ENCODE data around the gene NCKAP1. TPM values are rescaled to one million over a fixed set of nuclear protein-coding genes. Genes with fewer than 3 reads are reported as not detected.

Gene NCKAP1
- total and polyA plus RNA-seq, 2 donors (not counting 1 experiment from before 2014, with no cell fraction given) = 141 to 219 TPM

DNA sequence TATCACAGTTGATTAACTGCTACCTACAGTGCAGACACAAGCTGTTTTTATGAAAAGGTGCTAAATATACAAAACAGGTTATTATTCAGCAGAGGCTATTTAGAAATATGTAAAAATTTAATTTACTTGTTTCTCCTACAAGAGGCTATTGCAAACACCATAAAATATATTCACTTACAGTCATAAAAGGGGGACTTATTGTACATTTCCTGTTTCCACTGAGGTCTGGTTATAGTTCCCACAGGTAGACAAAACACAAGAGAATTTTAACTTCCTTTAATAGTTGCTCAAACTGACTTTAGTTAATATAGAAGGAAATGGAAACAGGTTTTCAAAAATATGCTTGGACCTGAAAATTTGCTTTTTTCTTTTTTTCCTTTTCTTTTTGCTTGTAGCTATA, 131.8 kb downstream of the NCKAP1 start:
- H2AFZ ChIP-seq (ENCODE audit: low read length) = no peak overlapping the region
- H3K79me2 ChIP-seq (ENCODE audit: control insufficient read depth, insufficient read depth, low read length) = no peaks in the 10 kb centered on the region
- H3K4me3 ChIP-seq (replicated peaks in 1 of 4; ENCODE audit: control extremely low read depth in 1 of 4, insufficient read depth in 1 of 4, low read depth in 3 of 4, low read length in 4 of 4) = no peak overlapping the region
- H3K9ac ChIP-seq (ENCODE audit: insufficient read depth, low read length) = no peak overlapping the region
- H3K9me3 ChIP-seq (ENCODE audit: control insufficient read depth, insufficient read depth, low read depth, low read length) = no peaks in the 10 kb centered on the region
- no peaks in the 10 kb centered on the region for H4K20me1 ChIP-seq (ENCODE audit: control insufficient read depth, extremely low read depth, insufficient read depth, low read length)
- H3K36me3 ChIP-seq (ENCODE audit: control insufficient read depth, insufficient read depth, low read length) = peaks cover 1% of the 10 kb centered on the region
- no peaks in the 10 kb centered on the region for H3K27me3 ChIP-seq (ENCODE audit: control insufficient read depth, insufficient read depth, low read length)
- H3K4me2 ChIP-seq (ENCODE audit: extremely low read depth, insufficient read depth, low read length) = no peak overlapping the region
- no peaks in the 10 kb centered on the region for H3K4me1 ChIP-seq (ENCODE audit: control insufficient read depth, extremely low read depth, insufficient read depth, low read length)
- no peak overlapping the region for H3K27ac ChIP-seq (ENCODE audit: insufficient read depth, low read length)
- DNase-seq (ENCODE audit: low read depth in 2 of 2) = no peak
- TF ChIP-seq EZH2 (IDR thresholded peaks at IDR 0.05; ENCODE audit: low read length, missing control alignments) (no peak), CTCF (conservative IDR thresholded peaks at IDR 0.05 in 1 of 2, IDR thresholded peaks at IDR 0.05 in 1 of 2; ENCODE audit: low read depth in 1 of 2, low read length in 2 of 2) (no peak)

DNA sequence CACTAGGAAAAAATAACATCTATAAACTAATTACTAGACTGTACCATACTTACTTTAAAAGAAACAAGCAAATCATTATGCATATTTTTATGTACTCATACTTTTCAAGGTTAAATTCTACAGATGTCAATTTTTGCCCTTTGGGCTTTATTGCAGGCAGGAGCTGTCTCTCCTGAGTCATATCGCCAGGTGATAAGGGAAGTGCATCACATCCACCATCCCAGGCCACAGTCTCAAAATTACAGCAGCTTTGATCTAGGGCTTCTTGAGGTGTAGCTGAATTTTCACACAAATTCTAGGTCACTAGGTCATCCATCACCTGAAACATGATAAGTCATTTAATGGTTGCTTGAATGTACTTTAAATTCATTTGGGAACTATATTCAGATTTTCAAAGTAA, 133.4 kb downstream of the NCKAP1 start:
- Histone ChIP-seq H3K36me3 (ENCODE audit: control insufficient read depth, insufficient read depth, low read length) (peaks cover 1% of the 10 kb centered on the region), H3K9ac (ENCODE audit: insufficient read depth, low read length) (no peak overlapping the region), H3K4me2 (ENCODE audit: extremely low read depth, insufficient read depth, low read length) (no peak overlapping the region), H2AFZ (ENCODE audit: low read length) (no peak overlapping the region), H3K9me3 (ENCODE audit: control insufficient read depth, insufficient read depth, low read depth, low read length) (no peaks in the 10 kb centered on the region), H3K27ac (ENCODE audit: insufficient read depth, low read length) (no peak overlapping the region), H3K27me3 (ENCODE audit: control insufficient read depth, insufficient read depth, low read length) (no peaks in the 10 kb centered on the region), H3K4me1 (ENCODE audit: control insufficient read depth, extremely low read depth, insufficient read depth, low read length) (no peaks in the 10 kb centered on the region), H4K20me1 (ENCODE audit: control insufficient read depth, extremely low read depth, insufficient read depth, low read length) (no peaks in the 10 kb centered on the region), H3K79me2 (ENCODE audit: control insufficient read depth, insufficient read depth, low read length) (no peaks in the 10 kb centered on the region), H3K4me3 (replicated peaks in 1 of 4; ENCODE audit: control extremely low read depth in 1 of 4, insufficient read depth in 1 of 4, low read depth in 3 of 4, low read length in 4 of 4) (no peak overlapping the region)
- TF ChIP-seq CTCF (conservative IDR thresholded peaks at IDR 0.05 in 1 of 2, IDR thresholded peaks at IDR 0.05 in 1 of 2; ENCODE audit: low read depth in 1 of 2, low read length in 2 of 2) = no peak
- no peak for TF ChIP-seq EZH2 (IDR thresholded peaks at IDR 0.05; ENCODE audit: low read length, missing control alignments)
- no peak for DNase-seq (ENCODE audit: low read depth in 2 of 2)

- no peaks in the 10 kb centered on the region for H4K20me1 ChIP-seq (ENCODE audit: control insufficient read depth, extremely low read depth, insufficient read depth, low read length)
- H3K9me3 ChIP-seq (ENCODE audit: control insufficient read depth, insufficient read depth, low read depth, low read length) = no peaks in the 10 kb centered on the region
- TF ChIP-seq CTCF (conservative IDR thresholded peaks at IDR 0.05 in 1 of 2, IDR thresholded peaks at IDR 0.05 in 1 of 2; ENCODE audit: low read depth in 1 of 2, low read length in 2 of 2) (no peak), EZH2 (IDR thresholded peaks at IDR 0.05; ENCODE audit: low read length, missing control alignments) (no peak)
- no peak overlapping the region for H2AFZ ChIP-seq (ENCODE audit: low read length)
- H3K27me3 ChIP-seq (ENCODE audit: control insufficient read depth, insufficient read depth, low read length) = no peaks in the 10 kb centered on the region
- no peak overlapping the region for H3K4me2 ChIP-seq (ENCODE audit: extremely low read depth, insufficient read depth, low read length)
- no peaks in the 10 kb centered on the region for H3K79me2 ChIP-seq (ENCODE audit: control insufficient read depth, insufficient read depth, low read length)
- no peak overlapping the region for H3K9ac ChIP-seq (ENCODE audit: insufficient read depth, low read length)
- no peaks in the 10 kb centered on the region for H3K4me1 ChIP-seq (ENCODE audit: control insufficient read depth, extremely low read depth, insufficient read depth, low read length)
- H3K36me3 ChIP-seq (ENCODE audit: control insufficient read depth, insufficient read depth, low read length) = no peaks in the 10 kb centered on the region
- H3K4me3 ChIP-seq (replicated peaks in 1 of 4; ENCODE audit: control extremely low read depth in 1 of 4, insufficient read depth in 1 of 4, low read depth in 3 of 4, low read length in 4 of 4) = no peak overlapping the region
- no peak for DNase-seq (ENCODE audit: low read depth in 2 of 2)
- H3K27ac ChIP-seq (ENCODE audit: insufficient read depth, low read length) = no peak overlapping the region
These were observed 134.7 kb downstream of the NCKAP1 start for GRCh38 chr2:182903566-182903965.

Data from fibroblast of lung (primary cell).